CD1c-positive myeloid dendritic cell (primary cell): ENCODE data around the gene C19orf38.

Experiments used
- DNase-seq: peaks from one replicate; pipeline ENCODE4 v3.0.0-alpha.2; 2016; ENCODE audit errors: extremely low spot score

The C19orf38 gene

GRCh38 chr19:10848230-10848856 lies at the start of gene C19orf38:
Gene C19orf38, plus strand, starts transcription at chr19:10848415. Its CDS starts 94 bp downstream, at chr19:10848509.
- peak; percentile 69 for DNase-seq

GRCh38 chr19:10800488-10800887 lies 47.7 kb upstream of the C19orf38 start:
- DNase-seq: no peak

- no peak for DNase-seq
Measured at GRCh38 chr19:10802479-10802878, 45.7 kb upstream of the C19orf38 start.

- DNase-seq: no peak
Measured at GRCh38 chr19:10803252-10803651, 45.0 kb upstream of the C19orf38 start.

- DNase-seq: peak; percentile 80
Measured at GRCh38 chr19:10805065-10805757, 43.0 kb upstream of the C19orf38 start.

- no peak for DNase-seq
Measured at GRCh38 chr19:10805758-10806247, 42.4 kb upstream of the C19orf38 start.

- DNase-seq: peak; percentile 27
Measured at GRCh38 chr19:10808937-10809649, 39.1 kb upstream of the C19orf38 start.

GRCh38 chr19:10809651-10810285 lies 38.4 kb upstream of the C19orf38 start:
- DNase-seq: peak; percentile 79

- DNase-seq: no peak
Measured at GRCh38 chr19:10811391-10812111, 36.7 kb upstream of the C19orf38 start.

- no peak for DNase-seq
Measured at GRCh38 chr19:10812196-10812595, 36.0 kb upstream of the C19orf38 start.

- peak; percentile 82 for DNase-seq
Measured at GRCh38 chr19:10812902-10813404, 35.3 kb upstream of the C19orf38 start.

- DNase-seq: peak; percentile 21
Measured at GRCh38 chr19:10815007-10815536, 33.1 kb upstream of the C19orf38 start.

GRCh38 chr19:10815969-10816644 lies 32.1 kb upstream of the C19orf38 start:
- no peak for DNase-seq

- DNase-seq: no peak
Measured at GRCh38 chr19:10816691-10817090, 31.5 kb upstream of the C19orf38 start.

GRCh38 chr19:10817291-10818038 lies 30.8 kb upstream of the C19orf38 start:
- no peak for DNase-seq

- DNase-seq: no peak
Measured at GRCh38 chr19:10818301-10819123, 29.7 kb upstream of the C19orf38 start.

- DNase-seq: no peak
Measured at GRCh38 chr19:10819124-10820060, 28.8 kb upstream of the C19orf38 start.

- no peak for DNase-seq
Measured at GRCh38 chr19:10820173-10820572, 28.0 kb upstream of the C19orf38 start.
